ENCODE results near the gene TLE7. TPM values are rescaled to one million over a fixed set of nuclear protein-coding genes. Genes with fewer than 3 reads are reported as not detected.

TLE7 gene
- total RNA-seq, 1 donor from 2014 or later: not detected

DNA sequence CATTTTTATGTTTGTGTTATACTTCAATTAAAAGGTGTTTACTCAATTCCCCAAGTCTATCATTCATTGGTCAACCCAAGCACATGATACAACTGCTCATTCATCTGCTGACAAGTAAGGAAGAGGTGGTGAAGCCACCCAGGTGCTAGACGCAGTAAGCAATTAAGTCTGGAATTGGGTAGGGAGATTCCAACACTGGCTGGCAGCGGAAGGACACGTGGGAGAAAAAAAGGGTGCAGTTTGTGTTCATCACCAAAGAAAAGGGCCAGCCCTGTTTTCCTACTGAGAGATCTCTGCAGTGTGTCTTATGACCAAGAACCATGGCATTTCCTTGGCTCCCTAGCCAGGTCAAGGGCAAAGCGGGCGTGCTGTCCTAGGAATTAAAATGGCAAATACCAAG lies 32.0 kb upstream of the TLE7 start:
- Mint-ChIP-seq H3K36me3 (ENCODE audit: low read depth) (peaks cover 64% of the 10 kb centered on the region), H3K4me3 (no peak overlapping the region), H3K9me3 (no peaks in the 10 kb centered on the region), H3K4me1 (no peaks in the 10 kb centered on the region), H3K27ac (no peak overlapping the region), H3K27me3 (no peaks in the 10 kb centered on the region)
- intact Hi-C loops (cut with micrococcal nuclease): no loop called here
- DNase-seq (no peak), ATAC-seq (ENCODE audit: low read depth) (no peak)
- POLR2A ChIA-PET: no interaction called here
- TF ChIP-seq, protein P1, sequence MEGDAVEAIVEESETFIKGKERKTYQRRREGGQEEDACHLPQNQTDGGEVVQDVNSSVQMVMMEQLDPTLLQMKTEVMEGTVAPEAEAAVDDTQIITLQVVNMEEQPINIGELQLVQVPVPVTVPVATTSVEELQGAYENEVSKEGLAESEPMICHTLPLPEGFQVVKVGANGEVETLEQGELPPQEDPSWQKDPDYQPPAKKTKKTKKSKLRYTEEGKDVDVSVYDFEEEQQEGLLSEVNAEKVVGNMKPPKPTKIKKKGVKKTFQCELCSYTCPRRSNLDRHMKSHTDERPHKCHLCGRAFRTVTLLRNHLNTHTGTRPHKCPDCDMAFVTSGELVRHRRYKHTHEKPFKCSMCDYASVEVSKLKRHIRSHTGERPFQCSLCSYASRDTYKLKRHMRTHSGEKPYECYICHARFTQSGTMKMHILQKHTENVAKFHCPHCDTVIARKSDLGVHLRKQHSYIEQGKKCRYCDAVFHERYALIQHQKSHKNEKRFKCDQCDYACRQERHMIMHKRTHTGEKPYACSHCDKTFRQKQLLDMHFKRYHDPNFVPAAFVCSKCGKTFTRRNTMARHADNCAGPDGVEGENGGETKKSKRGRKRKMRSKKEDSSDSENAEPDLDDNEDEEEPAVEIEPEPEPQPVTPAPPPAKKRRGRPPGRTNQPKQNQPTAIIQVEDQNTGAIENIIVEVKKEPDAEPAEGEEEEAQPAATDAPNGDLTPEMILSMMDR (IDR thresholded peaks at IDR 0.05): no peak
- CTCF ChIA-PET: interaction anchor here (1.5 kb wide), 1 partner anchor 26 kb away, joined by 3 read pairs; no protein-coding TSS in a partner anchor

DNA sequence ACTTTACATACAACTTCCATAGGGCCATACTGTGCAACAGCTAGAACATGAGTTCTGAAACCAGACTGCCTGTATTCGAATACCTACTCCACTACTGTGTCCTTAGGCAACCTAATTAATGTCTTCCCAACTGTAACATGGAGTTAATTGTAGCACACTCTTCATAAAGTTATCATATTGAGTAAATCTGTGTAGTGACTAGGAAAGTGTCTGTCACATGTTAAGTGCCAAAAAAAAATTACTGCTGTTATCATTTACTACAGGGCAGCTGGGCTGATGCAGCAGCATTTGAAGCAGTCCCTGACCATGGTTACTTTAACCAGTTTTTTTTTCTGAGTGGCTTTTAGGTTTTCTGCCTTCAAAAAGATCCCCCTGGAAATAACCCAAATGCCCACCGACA lies 31.1 kb upstream of the TLE7 start:
- ChIA-PET POLR2A (no interaction called here), CTCF (interaction anchor here (1.5 kb wide), 1 partner anchor 27 kb away, joined by 3 read pairs; no protein-coding TSS in a partner anchor)
- TF ChIP-seq, protein P1 (IDR thresholded peaks at IDR 0.05): no peak
- peaks cover 57% of the 10 kb centered on the region for H3K36me3 Mint-ChIP-seq (ENCODE audit: low read depth)
- no peak for DNase-seq
- no peaks in the 10 kb centered on the region for H3K4me1 Mint-ChIP-seq
- no peaks in the 10 kb centered on the region for H3K9me3 Mint-ChIP-seq
- no peaks in the 10 kb centered on the region for H3K27me3 Mint-ChIP-seq
- no peak overlapping the region for H3K4me3 Mint-ChIP-seq
- ATAC-seq (ENCODE audit: low read depth): no peak
- intact Hi-C loops (cut with micrococcal nuclease): no loop called here
- no peak overlapping the region for H3K27ac Mint-ChIP-seq

DNA sequence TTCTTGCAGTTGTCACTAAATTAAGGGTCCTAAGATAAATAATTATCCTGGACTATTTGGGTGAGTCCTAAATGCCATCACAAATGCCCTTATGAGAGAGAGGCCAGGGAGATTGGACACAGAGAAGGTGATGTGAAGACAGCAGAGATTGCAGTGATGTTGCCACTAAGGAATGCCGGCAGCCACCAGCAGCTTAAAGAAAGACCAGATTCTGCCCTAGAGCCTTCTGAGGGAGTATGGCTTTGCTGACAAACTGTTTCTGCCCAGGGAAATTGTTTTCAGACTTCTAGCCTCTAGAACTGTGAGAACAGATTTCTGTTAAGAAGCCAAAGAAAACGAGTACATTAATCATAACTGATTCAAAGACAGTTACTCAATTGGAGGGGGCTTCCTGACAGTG lies 30.2 kb upstream of the TLE7 start:
- Mint-ChIP-seq H3K36me3 (ENCODE audit: low read depth) (peaks cover 50% of the 10 kb centered on the region), H3K27me3 (no peaks in the 10 kb centered on the region), H3K27ac (no peak overlapping the region), H3K4me1 (no peaks in the 10 kb centered on the region), H3K4me3 (no peak overlapping the region), H3K9me3 (no peaks in the 10 kb centered on the region)
- intact Hi-C loops (cut with micrococcal nuclease): no loop called here
- DNase-seq (no peak), ATAC-seq (ENCODE audit: low read depth) (no peak)
- TF ChIP-seq, protein P1 (IDR thresholded peaks at IDR 0.05): no peak
- ChIA-PET CTCF (no interaction called here), POLR2A (no interaction called here)

DNA sequence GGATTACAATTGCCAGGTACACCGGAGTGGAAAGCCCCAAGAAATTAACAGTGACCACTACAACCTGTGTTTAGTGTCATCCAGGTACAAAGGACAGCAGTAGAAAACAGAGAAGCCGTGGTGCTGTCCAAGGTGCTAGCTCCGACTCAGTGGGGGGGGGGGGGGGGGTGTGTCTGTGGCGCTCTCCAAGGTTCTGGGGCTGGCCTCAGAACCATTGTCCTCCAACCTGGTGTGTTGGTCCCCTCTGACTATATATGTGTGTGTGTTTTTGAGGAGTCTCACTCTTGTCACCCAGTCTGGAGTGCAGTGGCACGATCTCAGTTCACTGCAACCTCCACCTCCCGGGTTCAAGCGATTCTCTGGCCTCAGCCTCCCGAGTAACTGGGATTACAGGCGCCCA lies 26.0 kb upstream of the TLE7 start:
- no peak for DNase-seq
- TF ChIP-seq, protein P1 (IDR thresholded peaks at IDR 0.05): no peak
- Mint-ChIP-seq H3K36me3 (ENCODE audit: low read depth) (peaks cover 12% of the 10 kb centered on the region), H3K4me3 (no peak overlapping the region), H3K4me1 (peaks cover 3% of the 10 kb centered on the region), H3K27ac (no peak overlapping the region), H3K9me3 (no peaks in the 10 kb centered on the region), H3K27me3 (no peaks in the 10 kb centered on the region)
- CTCF ChIA-PET: interaction anchor here (1.7 kb wide), 1 partner anchor 143 kb away, joined by 6 read pairs; no protein-coding TSS in a partner anchor
- POLR2A ChIA-PET: interaction anchor here (0.6 kb wide), 1 partner anchor 141 kb away, joined by 3 read pairs; no protein-coding TSS in a partner anchor
- ATAC-seq (ENCODE audit: low read depth): no peak
- intact Hi-C loops (cut with micrococcal nuclease): loop anchor here (1.0 to 10.0 kb wide), 4 partner anchors 16 to 627 kb away; partner anchors contain the start of genes DHODH, DHX38, PHLPP2 and PKD1L3

DNA sequence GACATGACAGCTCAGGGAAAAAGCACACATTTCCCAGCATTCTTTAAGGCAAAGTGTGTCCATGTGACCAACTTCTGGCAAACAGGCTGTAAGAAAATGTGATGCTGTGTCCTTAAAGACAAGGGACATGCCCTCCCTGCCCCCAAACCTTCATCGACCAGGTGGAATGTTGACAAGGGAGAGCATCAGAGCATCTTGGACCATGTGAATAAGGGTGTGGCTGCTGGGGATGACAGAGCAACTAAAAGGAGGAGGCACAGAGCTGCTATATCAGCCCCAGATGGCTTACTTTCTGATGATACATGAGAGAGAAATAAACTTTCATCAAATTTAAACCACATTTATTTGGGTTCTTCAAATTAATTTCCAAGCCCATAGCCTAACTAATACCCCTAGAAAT lies 22.4 kb upstream of the TLE7 start:
- peaks cover 6% of the 10 kb centered on the region for H3K36me3 Mint-ChIP-seq (ENCODE audit: low read depth)
- H3K27me3 Mint-ChIP-seq: no peaks in the 10 kb centered on the region
- DNase-seq (no peak), ATAC-seq (ENCODE audit: low read depth) (no peak)
- ChIA-PET POLR2A (interaction anchor here (3.8 kb wide), 1 partner anchor 20 kb away, joined by 94 read pairs; no protein-coding TSS in a partner anchor), CTCF (no interaction called here)
- H3K4me3 Mint-ChIP-seq: no peak overlapping the region
- intact Hi-C loops (cut with micrococcal nuclease): loop anchor here (5.0 to 10.0 kb wide), 5 partner anchors 33 to 631 kb away; partner anchors contain the start of genes DHODH, DHX38, IST1 and PHLPP2
- TF ChIP-seq, protein P1 (IDR thresholded peaks at IDR 0.05): no peak
- H3K9me3 Mint-ChIP-seq: no peaks in the 10 kb centered on the region
- peaks cover 22% of the 10 kb centered on the region for H3K4me1 Mint-ChIP-seq
- H3K27ac Mint-ChIP-seq: no peak overlapping the region

All from activated B cell treated with CpG ODN at 0.5 μM for 24 hours (primary cell).